ENCODE data around the gene QSOX2. TPM values are rescaled to one million over a fixed set of nuclear protein-coding genes. Genes with fewer than 3 reads are reported as not detected.

Gene QSOX2
- total RNA-seq, 1 experiment from 2014 or later, result 34.5 TPM

DNA sequence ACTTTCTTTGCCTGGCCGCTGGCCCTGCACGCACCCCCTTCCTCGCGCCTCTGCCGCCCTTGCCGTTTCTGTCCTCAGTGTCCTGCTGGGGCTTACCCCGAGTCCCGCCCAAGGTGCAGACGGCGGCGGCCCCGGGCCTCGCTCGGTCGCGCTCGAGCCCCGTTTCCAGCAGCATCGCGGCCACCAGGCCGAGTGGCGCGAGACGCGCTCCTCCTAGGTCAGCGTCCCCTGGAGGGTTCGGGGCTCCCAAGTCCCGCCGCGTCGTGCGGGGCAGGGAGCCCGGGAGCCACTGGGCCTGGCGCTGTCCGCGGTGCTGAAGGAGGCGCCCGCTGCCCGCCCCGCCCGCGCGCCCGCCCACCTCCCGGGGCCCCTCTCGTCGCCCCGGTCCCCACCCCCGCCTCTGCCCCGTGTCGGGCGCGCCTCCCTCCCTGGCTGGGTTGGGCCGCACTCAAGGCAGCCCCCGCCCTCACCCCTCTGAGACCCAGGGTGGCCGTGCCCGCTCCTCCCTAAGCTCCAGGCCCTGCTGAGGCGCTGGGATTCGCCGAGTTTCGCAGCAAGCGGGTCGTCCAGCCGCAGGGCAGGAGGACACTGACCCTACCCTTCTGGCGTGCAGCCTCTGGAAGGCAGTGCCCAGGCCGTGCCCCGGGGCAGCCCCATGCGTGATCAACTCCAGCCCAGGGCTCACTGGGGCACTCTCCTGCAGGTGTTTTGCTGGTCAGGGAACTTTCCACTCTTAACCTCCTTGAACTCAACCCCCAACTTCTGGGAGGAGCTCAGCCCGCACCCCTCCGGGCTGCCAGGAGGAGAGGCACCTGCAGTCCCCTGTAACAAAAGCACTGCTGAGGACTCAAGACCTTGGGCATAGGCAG, 40.5 kb downstream of the QSOX2 start, which contains the start of gene LHX3:
Gene LHX3 (minus strand): TSS at position 291 of the 869 bp plus-strand sequence. CDS start 116 bp downstream, at position 175.
- DNase-seq (ENCODE audit: low spot score), result no peak

DNA sequence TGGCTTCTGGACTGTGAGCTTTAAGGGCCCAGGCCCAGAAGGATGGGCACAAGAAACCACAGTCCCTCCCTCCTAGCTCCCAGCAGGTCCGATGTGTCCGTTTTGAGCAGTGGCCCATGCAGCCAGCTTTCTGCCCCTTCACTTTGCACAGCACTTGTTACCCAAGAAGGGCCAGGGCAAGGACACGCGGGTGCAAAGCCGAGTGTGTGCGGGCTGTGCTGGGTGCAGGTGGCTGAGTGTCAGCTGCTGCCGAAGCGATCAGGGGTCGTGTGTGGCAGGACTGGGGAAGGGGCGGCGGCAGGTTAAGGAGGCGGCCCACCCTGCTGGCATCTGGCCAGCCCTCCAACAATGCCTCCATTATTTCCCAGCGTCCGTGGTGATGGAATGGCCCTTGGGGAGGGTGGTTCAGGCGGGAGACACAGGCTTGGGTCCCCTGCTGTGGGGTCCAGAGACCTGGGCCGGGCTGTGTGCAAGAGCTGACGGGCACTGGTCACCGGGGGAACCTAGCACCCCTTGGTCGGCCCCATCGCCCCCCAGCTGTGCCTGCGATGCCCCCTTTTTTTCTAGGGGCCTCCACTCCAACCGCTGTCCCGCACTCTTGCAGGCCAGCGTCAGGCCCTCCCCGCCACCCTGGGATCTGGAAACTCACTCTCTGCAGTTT, 41.3 kb downstream of the QSOX2 start:
- DNase-seq (ENCODE audit: low spot score), result peak; percentile 9

DNA sequence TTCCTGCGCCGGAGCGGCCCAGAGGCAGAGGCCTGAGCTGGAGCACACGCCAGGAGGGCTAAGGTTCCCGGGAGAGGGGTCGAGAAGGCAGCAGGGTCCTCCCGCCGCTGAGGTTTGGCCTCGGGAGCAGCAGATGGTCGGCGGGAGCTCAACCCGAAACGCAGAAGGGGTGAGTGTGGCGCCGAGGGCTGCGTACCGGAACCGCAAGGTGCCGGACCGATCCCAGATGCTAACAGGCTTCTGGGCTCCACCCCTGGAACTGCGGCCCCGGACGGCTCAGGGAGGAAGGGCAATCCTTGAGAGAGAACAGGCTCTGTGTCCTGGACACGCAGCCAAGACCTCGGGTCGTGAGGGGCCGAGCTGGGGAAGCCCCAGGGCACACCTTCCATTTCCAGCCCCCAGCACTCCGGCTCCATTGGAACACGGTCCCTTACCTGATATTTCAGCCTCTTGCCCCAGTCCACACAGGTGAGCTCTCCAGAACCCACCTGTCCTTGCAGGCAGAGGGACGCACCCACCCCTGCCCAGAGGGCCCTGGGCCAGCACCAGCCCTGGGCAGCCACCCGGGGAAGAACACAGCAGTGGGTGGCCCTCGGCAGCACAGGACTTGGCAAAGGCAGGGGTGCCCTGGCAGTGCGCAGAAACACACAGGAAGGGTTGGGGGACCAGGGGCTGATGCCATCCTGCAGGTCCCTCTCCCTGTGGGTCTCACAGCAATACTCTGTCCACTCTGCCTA, 42.0 kb downstream of the QSOX2 start:
- DNase-seq (ENCODE audit: low spot score), result no peak

DNA sequence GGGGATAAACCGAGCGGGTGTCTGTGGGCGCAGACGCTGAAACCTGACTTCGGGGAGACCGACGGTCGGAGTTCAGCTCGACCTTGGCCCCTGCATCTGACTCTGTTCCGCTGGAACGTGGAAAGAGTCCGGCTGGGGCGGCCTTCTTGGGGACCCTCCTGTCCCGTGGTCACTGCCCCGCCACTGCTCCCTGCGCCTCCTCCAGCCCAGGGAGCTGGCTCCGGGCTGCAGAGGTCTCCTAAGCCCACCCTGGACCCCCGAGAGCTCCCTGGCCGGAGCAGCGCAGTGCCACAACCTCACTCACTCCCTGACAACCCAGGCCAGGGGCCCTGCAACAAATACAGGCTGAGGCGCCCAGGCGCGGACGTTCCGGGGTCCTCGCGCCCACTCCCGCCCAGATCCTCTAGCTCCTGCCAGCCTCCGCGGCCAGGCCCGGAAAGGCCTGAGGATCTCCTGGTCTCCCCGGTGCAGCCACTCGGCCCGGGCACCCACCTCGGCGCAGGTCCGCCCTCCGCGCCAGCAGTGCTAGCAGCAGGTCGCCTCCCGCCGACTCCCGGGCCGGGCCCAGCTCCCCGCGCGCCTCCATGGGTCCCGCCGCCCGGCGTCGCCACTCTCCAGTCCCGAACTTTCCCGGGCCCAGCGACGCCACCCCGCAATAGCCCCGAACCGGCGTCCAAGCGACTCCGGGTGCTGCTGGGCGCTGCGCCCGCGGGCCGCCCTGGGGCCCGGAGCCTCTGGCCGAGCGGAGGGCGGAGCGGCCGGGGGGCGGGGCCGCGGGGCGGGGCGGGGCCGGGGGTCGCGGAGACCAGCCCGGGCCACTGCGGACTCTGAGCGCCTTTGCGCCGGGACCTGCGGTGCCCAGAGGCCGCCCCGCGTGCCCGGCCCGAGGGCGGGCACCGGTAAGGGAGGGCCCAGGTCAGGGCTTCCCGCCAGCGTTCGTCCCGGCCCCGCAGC, 42.9 kb downstream of the QSOX2 start:
- DNase-seq (ENCODE audit: low spot score), result no peak

DNA sequence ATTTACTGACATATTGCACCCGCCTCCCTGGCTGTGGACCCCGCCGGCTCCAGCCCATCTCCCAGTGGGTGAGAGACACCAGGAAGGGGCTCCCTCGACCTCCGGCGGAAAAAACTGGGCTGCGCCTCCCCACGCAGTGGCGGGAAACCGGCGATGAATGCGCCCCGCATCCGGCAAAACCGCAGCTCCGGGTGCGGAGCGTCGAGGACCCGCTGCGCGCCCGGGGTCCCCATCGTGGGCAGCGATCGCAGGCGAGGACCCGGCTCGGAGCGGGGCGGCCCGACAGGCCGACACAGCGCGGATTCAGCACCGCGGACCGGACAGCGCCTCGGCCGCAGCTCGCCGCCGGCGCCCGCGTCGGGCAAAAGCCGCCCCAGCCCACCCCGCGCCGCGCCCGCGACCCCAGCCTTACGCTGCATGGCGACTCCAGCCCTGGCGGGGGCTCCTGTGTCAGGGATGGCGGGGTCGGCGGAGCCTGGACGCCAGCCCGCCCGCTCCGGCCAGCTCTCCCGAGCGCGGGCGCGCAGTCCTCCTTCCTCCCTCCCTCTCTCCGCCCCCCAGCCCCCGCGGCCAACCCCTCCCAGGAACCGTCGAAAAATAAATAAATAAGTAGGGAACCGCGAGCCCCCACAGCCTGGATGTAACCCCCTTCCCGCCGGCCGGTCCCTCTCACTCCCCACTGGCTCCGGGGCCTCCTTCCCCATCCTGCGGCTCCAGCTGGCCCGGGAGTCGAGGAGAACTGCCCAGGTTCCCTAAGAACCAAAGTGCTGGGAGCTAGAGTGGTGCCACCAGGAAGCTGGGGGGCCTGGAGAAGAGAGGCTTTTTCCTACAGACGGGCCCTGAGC, 43.8 kb downstream of the QSOX2 start:
- no peak for DNase-seq (ENCODE audit: low spot score)

DNA sequence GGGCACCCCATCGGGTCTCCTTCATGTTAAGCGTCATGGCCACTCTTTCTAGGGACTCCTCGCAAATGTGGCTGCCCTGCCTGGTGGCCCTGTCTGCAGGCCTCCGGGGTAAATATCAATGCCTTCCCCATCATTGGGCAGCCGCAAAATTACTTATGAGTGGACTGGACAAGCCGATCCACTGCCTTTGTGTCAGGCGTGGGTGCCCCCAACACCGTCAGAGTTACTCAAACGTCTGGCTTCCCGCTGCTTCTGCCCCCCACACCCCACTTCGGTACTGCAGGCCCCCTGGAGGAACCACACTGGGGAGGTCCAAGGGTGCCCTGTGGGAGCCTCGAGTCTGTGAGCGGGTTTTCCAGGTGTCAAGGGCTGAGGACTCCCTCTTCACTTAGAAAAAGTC, 44.4 kb downstream of the QSOX2 start:
- no peak for DNase-seq (ENCODE audit: low spot score)

DNA sequence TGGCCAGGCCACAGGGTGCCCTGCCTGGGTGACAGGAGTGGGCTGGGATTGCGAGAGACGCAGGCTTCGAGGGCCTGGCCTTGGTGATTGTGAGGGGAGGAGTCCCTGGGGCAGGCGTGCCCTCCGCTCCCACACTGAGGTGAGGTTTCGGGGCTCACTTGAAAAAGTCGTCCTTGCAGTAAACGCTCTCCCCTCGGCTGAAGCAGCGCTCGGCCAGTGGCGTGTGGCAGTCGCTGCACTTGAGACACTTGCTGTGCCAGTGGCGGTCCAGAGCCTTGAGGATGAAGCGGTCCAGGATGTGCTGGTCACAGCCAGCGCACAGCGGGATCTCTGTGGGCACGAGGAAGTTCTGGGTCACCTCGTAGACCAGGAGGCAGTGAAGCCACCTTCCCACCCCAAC, 45.2 kb downstream of the QSOX2 start:
- no peak for DNase-seq (ENCODE audit: low spot score)

DNA sequence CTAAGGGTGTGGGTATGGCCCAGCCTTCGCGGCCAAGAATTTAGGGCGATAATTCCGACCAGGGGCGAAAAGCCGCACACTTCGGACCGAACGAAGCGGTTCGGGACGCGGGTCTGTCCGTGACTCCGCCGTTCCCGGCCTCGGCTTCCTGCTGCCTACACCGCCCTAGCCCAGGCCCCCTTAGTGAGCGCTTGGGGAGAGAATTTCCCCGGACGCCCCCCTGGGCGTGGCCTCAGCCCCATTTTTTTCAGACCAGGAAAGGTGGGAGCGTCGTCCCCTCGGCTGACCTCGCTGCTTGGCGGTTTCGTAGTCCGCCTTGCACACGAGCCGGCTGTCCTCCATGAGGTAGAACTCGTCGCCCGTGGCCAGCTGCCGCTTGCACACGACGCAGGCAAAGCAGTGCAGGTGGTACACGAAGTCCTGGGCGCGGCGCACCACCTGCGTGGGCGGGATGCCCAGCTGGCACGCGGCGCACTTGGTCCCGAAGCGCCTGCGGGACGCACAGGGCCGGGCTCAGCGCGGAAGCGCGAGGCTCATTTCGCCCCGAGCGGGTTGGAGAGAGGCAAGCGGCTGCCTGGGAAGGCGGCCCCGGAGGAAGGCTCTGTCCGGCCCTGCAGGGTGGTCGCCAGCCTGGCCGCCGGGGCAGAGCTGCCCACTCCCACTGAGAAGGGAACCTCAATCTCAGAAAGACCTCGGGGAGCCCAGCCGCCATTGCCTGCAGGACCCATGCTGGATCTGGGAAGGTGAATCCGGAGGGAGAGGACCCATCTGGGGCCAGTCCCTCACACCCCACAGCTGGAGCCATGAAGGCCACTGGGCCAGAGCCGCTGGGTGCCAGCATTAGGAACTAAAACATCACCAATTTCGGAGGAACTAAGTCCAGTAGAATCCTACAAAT, 46.0 kb downstream of the QSOX2 start:
- no peak for DNase-seq (ENCODE audit: low spot score)

DNA sequence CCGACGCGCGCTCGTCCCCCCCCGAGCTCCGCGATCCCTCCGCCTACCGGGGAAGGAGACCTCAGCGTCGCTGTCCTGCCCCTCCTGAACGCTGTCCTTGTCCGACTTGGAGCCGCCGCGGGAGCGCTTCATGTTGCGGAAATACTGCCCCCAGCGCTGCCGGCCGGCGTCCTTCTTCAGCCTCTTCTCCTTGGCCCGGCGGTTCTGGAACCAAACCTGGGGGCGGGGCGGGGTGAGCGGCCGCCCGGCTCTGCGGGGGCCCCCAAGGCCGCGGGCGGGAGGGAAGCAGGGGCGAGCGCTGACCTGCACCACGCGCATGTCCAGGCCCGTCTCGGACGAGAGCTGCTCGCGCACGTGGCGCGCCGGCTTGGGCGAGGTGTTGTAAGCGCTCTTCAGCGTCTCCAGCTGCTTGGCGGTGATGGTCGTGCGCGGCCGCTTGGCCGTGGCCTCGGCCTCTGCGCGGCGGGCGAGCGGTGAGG, 47.0 kb downstream of the QSOX2 start:
- DNase-seq (ENCODE audit: low spot score), result no peak

DNA sequence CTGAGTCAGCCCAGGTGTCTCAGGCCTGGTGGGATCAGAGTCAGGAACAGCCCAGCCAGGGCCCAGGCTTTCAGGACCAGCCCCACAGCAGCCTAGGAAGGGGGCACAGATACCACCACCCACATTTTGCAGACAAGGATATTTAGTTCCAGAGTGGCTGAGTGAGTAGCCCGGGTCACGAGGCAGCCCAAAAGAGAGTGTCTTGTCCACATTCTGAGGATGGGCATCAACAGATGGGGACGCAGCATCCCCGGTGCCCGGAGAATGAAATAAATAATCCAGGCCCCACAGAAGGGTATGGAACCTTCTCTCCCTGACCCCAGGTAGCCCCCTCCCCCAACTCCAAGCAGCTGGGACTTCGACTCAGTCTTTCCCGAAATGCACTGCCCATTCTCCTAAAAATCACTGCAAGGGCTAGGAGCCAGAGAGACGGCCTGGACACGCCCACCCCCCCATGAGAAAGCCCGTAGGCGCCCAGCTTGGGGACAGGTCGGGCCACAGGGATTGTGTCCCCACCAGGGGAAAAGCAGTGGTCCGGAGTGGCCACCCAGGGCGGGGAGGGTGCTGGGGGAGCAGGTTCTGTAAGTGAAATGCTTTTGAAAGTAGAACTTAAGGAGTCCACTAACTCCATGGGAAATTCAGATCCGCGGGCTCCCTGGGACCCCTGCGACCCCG, 47.5 kb downstream of the QSOX2 start:
- DNase-seq (ENCODE audit: low spot score), result no peak

DNA sequence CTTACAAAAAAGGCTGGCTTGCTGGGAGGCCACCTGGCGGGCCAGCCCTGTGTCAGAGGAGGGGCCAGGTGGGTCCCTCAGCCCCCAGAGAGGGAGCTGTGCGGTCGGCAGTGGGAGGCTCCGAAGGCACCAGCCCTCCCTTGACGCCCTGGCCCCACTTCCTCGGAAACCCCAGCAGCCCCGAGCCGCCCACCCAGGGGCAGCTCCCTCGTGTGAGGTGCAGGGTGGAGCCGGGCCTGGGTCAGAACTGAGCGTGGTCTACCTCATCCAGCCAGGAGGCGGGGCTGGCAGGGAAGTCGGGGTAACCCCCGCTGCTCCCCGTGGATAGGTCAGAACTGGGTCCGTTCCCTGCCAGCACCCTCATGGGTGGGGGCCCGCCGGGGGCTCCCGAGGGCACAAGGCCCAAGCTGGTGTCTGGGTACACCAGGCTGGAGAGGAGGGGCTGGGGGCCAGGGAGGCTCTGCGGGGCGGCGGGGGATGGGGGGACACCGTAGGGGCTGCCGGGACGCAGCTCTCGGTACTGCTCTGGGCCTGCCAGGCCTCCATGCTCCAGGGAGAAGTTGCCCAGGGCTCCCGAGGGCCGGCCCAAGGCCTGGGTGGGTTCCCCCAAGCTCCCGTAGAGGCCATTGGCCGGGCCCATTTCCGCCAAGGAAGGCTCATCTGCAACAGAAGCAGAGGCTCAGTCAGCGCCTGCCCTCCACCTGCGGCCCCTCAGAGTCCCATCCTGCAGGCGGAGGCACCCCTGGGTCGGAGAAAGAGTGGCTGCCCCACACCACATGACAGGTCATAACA, 48.3 kb downstream of the QSOX2 start:
- no peak for DNase-seq (ENCODE audit: low spot score)

DNA sequence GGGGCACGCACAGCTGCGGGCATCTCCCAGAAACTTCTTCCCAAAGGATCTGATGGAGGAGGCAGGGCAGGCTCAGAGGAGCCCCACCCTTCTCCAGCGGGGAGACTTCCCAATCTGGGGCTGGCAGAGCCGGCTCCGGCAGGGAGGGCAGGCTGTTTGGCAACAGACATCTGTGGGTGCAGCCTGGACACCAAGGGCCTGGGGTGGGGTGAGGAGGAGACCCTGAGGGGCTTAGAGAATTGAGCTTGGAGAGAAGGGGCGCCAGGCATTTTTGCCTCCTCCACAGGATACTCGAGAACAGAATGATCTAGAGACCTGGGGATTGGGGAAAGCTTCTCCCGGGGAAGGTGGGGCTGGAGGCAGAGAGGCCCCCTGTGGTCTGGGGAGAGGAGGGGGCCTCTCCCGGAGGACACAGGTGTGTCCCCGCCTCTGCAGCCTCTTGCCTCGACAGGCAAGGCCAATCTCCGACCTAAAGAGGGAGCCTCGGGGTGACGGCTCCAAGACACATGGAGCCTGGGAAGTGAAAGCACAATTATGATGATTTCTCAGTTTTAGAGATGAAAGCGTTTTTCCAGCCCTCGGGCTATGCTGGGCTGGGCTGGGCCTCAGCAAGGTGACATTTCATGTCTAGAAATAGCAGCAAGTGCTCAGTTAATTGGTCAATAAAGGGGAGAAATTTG, 49.1 kb downstream of the QSOX2 start:
- DNase-seq (ENCODE audit: low spot score), result no peak

DNA sequence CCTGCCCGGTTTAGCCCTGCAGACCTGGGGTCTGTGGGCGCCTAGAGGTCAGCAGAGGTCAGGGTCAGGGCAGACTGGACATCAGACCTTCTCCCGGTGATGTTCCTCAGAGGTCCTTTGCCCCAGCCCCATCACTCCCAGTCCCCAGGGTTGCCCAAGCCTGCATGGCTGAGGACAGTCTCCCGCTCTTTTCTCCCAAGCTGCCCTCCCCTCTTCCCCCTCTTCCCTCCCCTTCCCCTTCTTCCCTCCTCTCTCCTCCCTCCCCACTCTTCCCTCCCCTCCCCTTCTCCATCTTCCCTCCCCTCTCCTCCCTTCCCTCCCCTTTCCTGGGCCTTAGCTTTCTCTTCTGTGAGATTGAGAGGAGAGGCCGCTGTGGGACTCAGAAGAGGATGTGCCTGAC, 51.1 kb downstream of the QSOX2 start:
- no peak for DNase-seq (ENCODE audit: low spot score)

DNA sequence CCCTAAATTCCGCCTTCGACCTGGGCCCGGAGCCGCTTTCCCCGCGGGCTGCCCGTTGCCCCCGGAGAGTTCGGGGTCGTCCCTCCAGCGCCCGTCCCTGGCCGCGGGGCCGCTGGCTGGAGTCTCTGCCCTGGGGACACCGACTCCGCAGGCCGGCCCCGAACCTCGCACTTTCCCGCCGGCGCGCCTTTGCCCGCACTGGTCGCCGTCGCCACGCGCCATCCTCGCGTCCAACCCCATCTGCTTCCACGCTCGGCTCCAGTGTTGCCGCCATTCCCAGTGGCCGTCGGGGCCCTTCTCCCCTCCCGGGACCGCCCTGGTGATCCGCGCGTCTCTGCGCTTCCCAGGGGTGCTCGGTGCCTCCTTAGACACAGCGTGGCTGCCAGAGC, 51.7 kb downstream of the QSOX2 start:
- DNase-seq (ENCODE audit: low spot score), result no peak

DNA sequence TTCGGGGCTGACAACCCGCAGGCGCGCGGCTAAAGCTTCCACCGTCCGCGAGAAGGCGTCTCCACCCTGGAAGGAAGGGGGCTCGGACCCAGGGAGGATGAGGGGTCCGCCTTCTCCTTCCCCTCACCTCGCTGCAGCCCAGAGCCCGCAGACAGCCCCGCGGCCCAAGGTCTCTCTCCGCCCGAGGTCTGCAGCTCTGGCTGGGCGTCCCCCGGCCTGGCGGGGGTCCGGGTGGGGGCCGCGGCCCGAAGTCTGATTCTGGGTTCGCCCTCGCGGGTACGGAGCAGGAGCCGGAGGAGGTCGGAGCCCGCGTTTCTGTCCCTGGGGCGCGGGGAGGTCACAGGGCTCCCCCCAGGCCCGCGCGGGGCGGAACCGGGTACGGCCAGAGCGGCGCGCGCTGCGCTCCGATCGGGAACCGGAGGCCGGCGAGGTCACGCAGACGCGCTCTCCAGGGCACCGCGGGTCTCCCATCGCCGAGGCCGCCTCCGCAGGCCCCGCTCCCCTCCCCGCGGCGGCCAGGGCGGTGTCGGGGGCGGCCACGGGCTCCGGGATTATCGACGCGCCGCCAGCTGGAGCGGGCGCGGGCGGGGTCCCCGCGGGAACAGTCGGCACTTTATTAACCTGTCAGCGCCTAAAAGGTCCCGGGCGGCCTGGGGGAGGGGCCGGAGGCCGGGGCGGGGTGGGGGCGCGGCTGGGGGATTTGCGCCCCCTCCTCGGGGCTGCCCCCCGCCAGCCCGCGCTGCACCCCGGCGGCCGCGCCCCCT, 52.3 kb downstream of the QSOX2 start:
- DNase-seq (ENCODE audit: low spot score), result no peak

Measured in HT-29 (cell line).